CD4-positive, CD25-positive, alpha-beta regulatory T cell (primary cell): Measurements from ENCODE around the gene TMEM52. TPM values are rescaled to one million over a fixed set of nuclear protein-coding genes. Genes with fewer than 3 reads are reported as not detected.

Source experiments
- ATAC-seq, 2 donors: fragments of 150-1000 bp; cut with Tn5 transposase; one replicate each; pipeline ENCODE4 v1.10.0; 2021; ENCODE audit warnings: low read depth in 2 of 2, moderate number of reproducible peaks in 2 of 2, moderate library complexity in 1 of 2
- DNase-seq, 3 donors: peaks; one replicate each; pipeline versions ENCODE4 v3.0.0 to v3.0.0-alpha.2; 2012 to 2022; ENCODE audit warnings: mixed read lengths in 1 of 3
- H3K27ac ChIP-seq: one replicate; pipeline ENCODE4 v1.7.0; 2013; ENCODE audit warnings: mild to moderate bottlenecking, low read length; ENCODE audit not compliant: insufficient read depth, poor library complexity, severe bottlenecking
- H3K27me3 ChIP-seq: one replicate; pipeline ENCODE4 v1.7.0; 2013; ENCODE audit warnings: low read length; ENCODE audit not compliant: control insufficient read depth, insufficient read depth
- H3K36me3 ChIP-seq: one replicate; pipeline ENCODE4 v1.7.0; 2013; ENCODE audit warnings: mild to moderate bottlenecking, low read length, moderate library complexity; ENCODE audit not compliant: control insufficient read depth, insufficient read depth
- H3K4me1 ChIP-seq: 2 replicates; pipeline ENCODE4 v1.7.0; 2013; ENCODE audit warnings: mild to moderate bottlenecking, low read length; ENCODE audit not compliant: insufficient read depth, control insufficient read depth, poor library complexity, severe bottlenecking
- H3K4me3 ChIP-seq: one replicate; pipeline ENCODE4 v1.7.0; 2013; ENCODE audit warnings: low read depth, mild to moderate bottlenecking, low read length, moderate library complexity
- H3K9me3 ChIP-seq, 2 experiments: 1 replicate in 1 of 2; 2 replicates in 1 of 2; pipeline ENCODE4 v1.7.0; 2013; ENCODE audit warnings: low read length in 2 of 2, mild to moderate bottlenecking in 1 of 2, moderate library complexity in 1 of 2; ENCODE audit not compliant: control insufficient read depth in 2 of 2
- H3K27ac Mint-ChIP-seq, 3 donors: one replicate each; pipeline ENCODE4 v1.8.0; 2020 to 2022; ENCODE audit warnings: mild to moderate bottlenecking in 3 of 3, mixed read lengths in 3 of 3, moderate library complexity in 2 of 3
- H3K27me3 Mint-ChIP-seq: one replicate; pipeline ENCODE4 v1.8.0; 2022; ENCODE audit warnings: mild to moderate bottlenecking, mixed read lengths
- H3K36me3 Mint-ChIP-seq: one replicate; pipeline ENCODE4 v1.8.0; 2020; ENCODE audit warnings: mixed read lengths
- H3K4me1 Mint-ChIP-seq, 4 donors: one replicate each; pipeline ENCODE4 v1.8.0; 2020 to 2022; ENCODE audit warnings: mixed read lengths in 4 of 4, mild to moderate bottlenecking in 1 of 4
- H3K4me3 Mint-ChIP-seq, 4 donors: one replicate each; pipeline ENCODE4 v1.8.0; 2020 to 2022; ENCODE audit warnings: mild to moderate bottlenecking in 4 of 4, mixed read lengths in 4 of 4, moderate library complexity in 3 of 4
- H3K9me3 Mint-ChIP-seq, 7 donors: one replicate each; pipeline ENCODE4 v1.8.0; 2020 to 2022; ENCODE audit warnings: mixed read lengths in 7 of 7, mild to moderate bottlenecking in 3 of 7, moderate library complexity in 2 of 7
- polyA plus RNA-seq, 4 donors: library from polyadenylated mRNA; unstranded; fragments of 300-500 nt; fragmentation: Illumina TruSeq; gene quantifications; one replicate each; pipeline ENCODE4 v1.2.3, GENCODE V29; 2021
- total RNA-seq: library from RNA; stranded (reverse); gene quantifications from one replicate; pipeline ENCODE4 v1.2.3, GENCODE V29; 2022

Gene TMEM52
- total and polyA plus RNA-seq, 5 donors from 2014 or later, result 0.50 to 0.62 TPM; not detected in 3

GRCh38 chr1:1914101-1914970, 4.7 kb downstream of the TMEM52 start:
- Mint-ChIP-seq H3K9me3 (no peaks in the 10 kb centered on the region), H3K27me3 (peaks cover 6% of the 10 kb centered on the region), H3K36me3 (no peaks in the 10 kb centered on the region), H3K4me1 (peaks cover 0 to 15% (median 7%) of the 10 kb centered on the region in 4 donors), H3K4me3 (no peak overlapping the region), H3K27ac (no peak overlapping the region)
- no peak overlapping the region for H3K27ac ChIP-seq
- no peaks in the 10 kb centered on the region for H3K36me3 ChIP-seq
- no peaks in the 10 kb centered on the region for H3K27me3 ChIP-seq
- ATAC-seq (no peak), DNase-seq (no peak)
- H3K4me3 ChIP-seq, result no peak overlapping the region
- peaks cover 10% of the 10 kb centered on the region for H3K4me1 ChIP-seq
- no peaks in the 10 kb centered on the region for H3K9me3 ChIP-seq

- no peaks in the 10 kb centered on the region for H3K36me3 ChIP-seq
- no peak for DNase-seq
- no peaks in the 10 kb centered on the region for H3K27me3 ChIP-seq
- peaks cover 4% of the 10 kb centered on the region for H3K27me3 Mint-ChIP-seq
- no peaks in the 10 kb centered on the region for H3K9me3 ChIP-seq
- no peaks in the 10 kb centered on the region for H3K36me3 Mint-ChIP-seq
- H3K9me3 Mint-ChIP-seq, result no peaks in the 10 kb centered on the region
- no peak overlapping the region for H3K27ac ChIP-seq
- H3K4me3 Mint-ChIP-seq, result peak overlapping the region; percentile 25 to 75 (median 45)
- no peak for ATAC-seq
- no peak overlapping the region for H3K4me3 ChIP-seq
- H3K4me1 ChIP-seq, result peaks cover 9% of the 10 kb centered on the region
- peaks cover 0 to 13% (median 5%) of the 10 kb centered on the region in 4 donors for H3K4me1 Mint-ChIP-seq
- H3K27ac Mint-ChIP-seq, result peak overlapping the region in 2 of 3 donors; percentile 20 to 72
Measured at GRCh38 chr1:1911350-1912041, 7.6 kb downstream of the TMEM52 start.

- Histone ChIP-seq H3K27me3 (no peaks in the 10 kb centered on the region), H3K27ac (no peak overlapping the region), H3K36me3 (no peaks in the 10 kb centered on the region), H3K4me1 (peaks cover 14% of the 10 kb centered on the region), H3K9me3 (no peaks in the 10 kb centered on the region), H3K4me3 (no peak overlapping the region)
- H3K27me3 Mint-ChIP-seq, result peaks cover 4% of the 10 kb centered on the region
- no peaks in the 10 kb centered on the region for H3K36me3 Mint-ChIP-seq
- peak overlapping the region in 3 of 4 donors; percentile 87 to 93 (median 89) for H3K4me3 Mint-ChIP-seq
- no peak for DNase-seq
- no peaks in the 10 kb centered on the region for H3K9me3 Mint-ChIP-seq
- ATAC-seq, result no peak
- H3K27ac Mint-ChIP-seq, result peak overlapping the region in 2 of 3 donors; percentile 89 to 92
- peaks cover 0 to 20% (median 10%) of the 10 kb centered on the region in 4 donors for H3K4me1 Mint-ChIP-seq
Measured at GRCh38 chr1:1910651-1911331, 8.3 kb downstream of the TMEM52 start.

GRCh38 chr1:1910033-1910465, 9.0 kb downstream of the TMEM52 start:
- Mint-ChIP-seq H3K27ac (peak overlapping the region; percentile 76 to 92 (median 89)), H3K4me1 (peaks cover 0 to 20% (median 10%) of the 10 kb centered on the region in 4 donors), H3K36me3 (no peaks in the 10 kb centered on the region), H3K27me3 (peaks cover 4% of the 10 kb centered on the region), H3K9me3 (no peaks in the 10 kb centered on the region), H3K4me3 (peak overlapping the region; percentile 87 to 94 (median 91))
- ATAC-seq (no peak), DNase-seq (no peak)
- no peak overlapping the region for H3K4me3 ChIP-seq
- H3K27ac ChIP-seq, result peak overlapping the region; percentile 78
- no peaks in the 10 kb centered on the region for H3K9me3 ChIP-seq
- H3K27me3 ChIP-seq, result no peaks in the 10 kb centered on the region
- H3K36me3 ChIP-seq, result no peaks in the 10 kb centered on the region
- peaks cover 14% of the 10 kb centered on the region for H3K4me1 ChIP-seq

GRCh38 chr1:1908506-1908791, 10.6 kb downstream of the TMEM52 start:
- Mint-ChIP-seq H3K4me1 (peaks cover 0 to 20% (median 10%) of the 10 kb centered on the region in 4 donors), H3K27me3 (no peaks in the 10 kb centered on the region), H3K4me3 (peak overlapping the region in 2 of 4 donors; percentile 47 to 73), H3K36me3 (no peaks in the 10 kb centered on the region), H3K9me3 (no peaks in the 10 kb centered on the region), H3K27ac (no peak overlapping the region)
- Histone ChIP-seq H3K4me3 (no peak overlapping the region), H3K36me3 (no peaks in the 10 kb centered on the region), H3K9me3 (no peaks in the 10 kb centered on the region), H3K27me3 (no peaks in the 10 kb centered on the region), H3K4me1 (peaks cover 14% of the 10 kb centered on the region), H3K27ac (peak overlapping the region; percentile 78)
- ATAC-seq, result no peak
- no peak for DNase-seq

GRCh38 chr1:1907098-1907736, 11.9 kb downstream of the TMEM52 start:
- H3K9me3 ChIP-seq, result no peaks in the 10 kb centered on the region
- peaks cover 0 to under 1% (median 0%) of the 10 kb centered on the region in 7 donors for H3K9me3 Mint-ChIP-seq
- H3K36me3 Mint-ChIP-seq, result no peaks in the 10 kb centered on the region
- no peak for DNase-seq
- H3K4me1 Mint-ChIP-seq, result peaks cover 0 to 20% (median 10%) of the 10 kb centered on the region in 4 donors
- H3K4me3 ChIP-seq, result no peak overlapping the region
- no peak overlapping the region for H3K27ac ChIP-seq
- H3K4me3 Mint-ChIP-seq, result peak overlapping the region in 1 of 4 donors; percentile 57
- H3K27ac Mint-ChIP-seq, result no peak overlapping the region
- no peaks in the 10 kb centered on the region for H3K27me3 ChIP-seq
- H3K36me3 ChIP-seq, result no peaks in the 10 kb centered on the region
- peaks cover 14% of the 10 kb centered on the region for H3K4me1 ChIP-seq
- ATAC-seq, result no peak
- H3K27me3 Mint-ChIP-seq, result no peaks in the 10 kb centered on the region
